WTC11 (cell line): ENCODE data around the gene POLDIP3. TPM values are rescaled to one million over a fixed set of nuclear protein-coding genes. Genes with fewer than 3 reads are reported as not detected.
A peak's percentile ranks its signal among the peaks of the same experiment; 100 is the strongest.
"Not testable (repeated sequence)": the region's sequence is repeated elsewhere in the genome, so short reads cannot be mapped to it uniquely, and the experiment has no call there.

Source experiments
- ATAC-seq: fragments of 200-7000 bp; cut with Tn5 transposase; 2 replicates; pipeline ENCODE4 v1.10.0; 2021; ENCODE audit warnings: mild to moderate bottlenecking, moderate library complexity
- CTCF ChIA-PET: fragments of 300-600 bp; sonication (Branson Sonifier 250); formaldehyde crosslinking; loops from one replicate; lab custom pipeline; 2021; ENCODE audit warnings: antibody characterized with exemption; lab: Charles Lee
- POLR2A ChIA-PET: fragments of 350-600 bp; sonication (Branson Sonifier 250); formaldehyde crosslinking; loops from one replicate; lab custom pipeline; 2021; ENCODE audit warnings: antibody characterized with exemption; lab: Charles Lee
- DNase-seq: peaks from one replicate; pipeline ENCODE4 v3.0.0; 2021; ENCODE audit warnings: low spot score
- H3K27ac Mint-ChIP-seq: 2 replicates; pipeline ENCODE4 v1.8.0; 2021; ENCODE audit warnings: mixed read lengths
- H3K27me3 Mint-ChIP-seq: 2 replicates; pipeline ENCODE4 v1.8.0; 2021; ENCODE audit warnings: low read depth, mild to moderate bottlenecking, moderate library complexity, mixed read lengths
- H3K36me3 Mint-ChIP-seq: 2 replicates; pipeline ENCODE4 v1.8.0; 2021; ENCODE audit warnings: mixed read lengths
- H3K4me1 Mint-ChIP-seq: 2 replicates; pipeline ENCODE4 v1.8.0; 2022; ENCODE audit warnings: mixed read lengths
- H3K4me3 Mint-ChIP-seq: 2 replicates; pipeline ENCODE4 v1.8.0; 2021; ENCODE audit warnings: mild to moderate bottlenecking, moderate library complexity, mixed read lengths
- H3K9me3 Mint-ChIP-seq: 2 replicates; pipeline ENCODE4 v1.8.0; 2021; ENCODE audit warnings: mixed read lengths
- E2F4 ChIP-seq: sonication (generic); formaldehyde crosslinking; IDR thresholded peaks from 2 replicates; pipeline ENCODE4 v1.8.1; 2022; ENCODE audit warnings: low read depth, mild to moderate bottlenecking, moderate library complexity, missing genetic modification reagents, borderline replicate concordance
- GRHL2 ChIP-seq: fragments of 250-450 bp; sonication (Bioruptor Pico); IDR thresholded peaks from 2 replicates; pipeline ENCODE4 v1.8.0; 2022; ENCODE audit warnings: mild to moderate bottlenecking, moderate library complexity; ENCODE audit not compliant: insufficient replicate concordance, severe bottlenecking
- GTF2I ChIP-seq: fragments of 250-450 bp; sonication (Bioruptor Pico); conservative IDR thresholded peaks from 2 replicates; pipeline ENCODE4 v1.4.0; 2021; ENCODE audit warnings: mild to moderate bottlenecking
- NFE2L1 ChIP-seq: sonication (generic); formaldehyde crosslinking; IDR thresholded peaks from 2 replicates; pipeline ENCODE4 v1.8.1; 2023; ENCODE audit warnings: missing genetic modification reagents
- OVOL2 ChIP-seq: fragments of 250-450 bp; sonication (Bioruptor Pico); IDR thresholded peaks from 2 replicates; pipeline ENCODE4 v1.9.0; 2021; ENCODE audit warnings: mild to moderate bottlenecking, borderline replicate concordance
- SP1 ChIP-seq: sonication (generic); formaldehyde crosslinking; conservative IDR thresholded peaks from 2 replicates; pipeline ENCODE4 v1.8.1; 2022; ENCODE audit warnings: missing genetic modification reagents
- USF1 ChIP-seq: sonication (generic); formaldehyde crosslinking; IDR thresholded peaks from 2 replicates; pipeline ENCODE4 v1.8.0; 2022; ENCODE audit warnings: mild to moderate bottlenecking, missing genetic modification reagents
- ZNF512 ChIP-seq: sonication (generic); formaldehyde crosslinking; IDR thresholded peaks from 2 replicates; pipeline ENCODE4 v1.8.1; 2022; ENCODE audit warnings: missing genetic modification reagents, borderline replicate concordance
- ZNF671 ChIP-seq: fragments of 250-450 bp; sonication (Bioruptor Pico); IDR thresholded peaks from 2 replicates; pipeline ENCODE4 v1.8.0; 2021; ENCODE audit warnings: mild to moderate bottlenecking
- total RNA-seq: library from RNA; stranded (reverse); gene quantifications from 3 replicates; pipeline ENCODE4 v1.2.3, GENCODE V29; 2021
- TF ChIP-seq, protein P1 (sequence below): sonication (generic); formaldehyde crosslinking; IDR thresholded peaks from 2 replicates; pipeline ENCODE4 v1.8.0; 2022; ENCODE audit warnings: missing genetic modification reagents
- TF ChIP-seq, protein P2 (sequence below): fragments of 250-450 bp; sonication (Bioruptor Pico); conservative IDR thresholded peaks from 2 replicates; pipeline ENCODE4 v1.9.0; 2021; ENCODE audit warnings: mild to moderate bottlenecking

Gene POLDIP3
- total RNA-seq, 1 experiment from 2014 or later = 73.2 TPM

DNA sequence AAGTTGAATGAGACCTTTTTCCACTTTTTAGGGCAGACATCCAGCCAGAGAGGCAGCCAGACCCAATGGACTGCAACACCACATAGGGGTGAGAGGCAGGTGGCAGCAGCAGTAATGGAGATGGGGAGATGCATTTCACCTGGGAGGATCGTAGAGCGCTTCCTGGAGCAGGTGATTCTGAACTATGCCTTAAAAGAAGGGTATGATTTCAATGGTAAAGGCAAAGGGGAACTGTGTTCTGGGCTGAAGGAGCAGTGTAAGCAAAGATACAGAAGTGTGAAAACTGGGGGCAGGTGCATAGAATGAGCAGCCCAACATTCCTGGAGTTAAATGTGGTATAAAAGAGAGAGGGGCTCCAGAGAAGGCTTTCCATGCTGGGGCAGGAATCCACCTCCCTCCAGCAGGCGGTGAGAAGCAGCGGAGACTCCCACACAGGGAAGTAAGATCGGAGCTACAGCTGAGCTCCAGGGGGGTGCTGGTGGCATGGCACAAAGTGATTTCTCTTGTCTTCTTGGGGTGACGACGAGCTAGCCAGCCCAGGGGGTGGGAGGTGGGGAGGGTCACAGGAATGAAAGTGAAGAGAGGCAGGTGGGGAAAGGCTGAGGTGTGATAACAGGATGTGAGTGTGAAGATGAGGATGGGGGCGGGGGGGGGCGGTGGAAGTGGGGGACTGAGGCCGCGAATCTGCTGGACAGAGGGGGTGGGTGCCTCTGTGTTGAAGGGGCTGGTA lies 65.2 kb downstream of the POLDIP3 start:
- Mint-ChIP-seq H3K9me3 (peaks cover 17% of the 10 kb centered on the region), H3K36me3 (peaks cover 9% of the 10 kb centered on the region), H3K4me1 (peaks cover 22% of the 10 kb centered on the region), H3K27me3 (peaks cover 77% of the 10 kb centered on the region), H3K27ac (no peak overlapping the region), H3K4me3 (no peak overlapping the region)
- TF ChIP-seq, protein P1, sequence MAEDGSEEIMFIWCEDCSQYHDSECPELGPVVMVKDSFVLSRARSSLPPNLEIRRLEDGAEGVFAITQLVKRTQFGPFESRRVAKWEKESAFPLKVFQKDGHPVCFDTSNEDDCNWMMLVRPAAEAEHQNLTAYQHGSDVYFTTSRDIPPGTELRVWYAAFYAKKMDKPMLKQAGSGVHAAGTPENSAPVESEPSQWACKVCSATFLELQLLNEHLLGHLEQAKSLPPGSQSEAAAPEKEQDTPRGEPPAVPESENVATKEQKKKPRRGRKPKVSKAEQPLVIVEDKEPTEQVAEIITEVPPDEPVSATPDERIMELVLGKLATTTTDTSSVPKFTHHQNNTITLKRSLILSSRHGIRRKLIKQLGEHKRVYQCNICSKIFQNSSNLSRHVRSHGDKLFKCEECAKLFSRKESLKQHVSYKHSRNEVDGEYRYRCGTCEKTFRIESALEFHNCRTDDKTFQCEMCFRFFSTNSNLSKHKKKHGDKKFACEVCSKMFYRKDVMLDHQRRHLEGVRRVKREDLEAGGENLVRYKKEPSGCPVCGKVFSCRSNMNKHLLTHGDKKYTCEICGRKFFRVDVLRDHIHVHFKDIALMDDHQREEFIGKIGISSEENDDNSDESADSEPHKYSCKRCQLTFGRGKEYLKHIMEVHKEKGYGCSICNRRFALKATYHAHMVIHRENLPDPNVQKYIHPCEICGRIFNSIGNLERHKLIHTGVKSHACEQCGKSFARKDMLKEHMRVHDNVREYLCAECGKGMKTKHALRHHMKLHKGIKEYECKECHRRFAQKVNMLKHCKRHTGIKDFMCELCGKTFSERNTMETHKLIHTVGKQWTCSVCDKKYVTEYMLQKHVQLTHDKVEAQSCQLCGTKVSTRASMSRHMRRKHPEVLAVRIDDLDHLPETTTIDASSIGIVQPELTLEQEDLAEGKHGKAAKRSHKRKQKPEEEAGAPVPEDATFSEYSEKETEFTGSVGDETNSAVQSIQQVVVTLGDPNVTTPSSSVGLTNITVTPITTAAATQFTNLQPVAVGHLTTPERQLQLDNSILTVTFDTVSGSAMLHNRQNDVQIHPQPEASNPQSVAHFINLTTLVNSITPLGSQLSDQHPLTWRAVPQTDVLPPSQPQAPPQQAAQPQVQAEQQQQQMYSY = no peak
- 0 out of 2 replicates have a peak, but pooled peaks have one; percentile 3 for TF ChIP-seq OVOL2 (CRISPR knock-in tag)
- TF ChIP-seq E2F4 (CRISPR knock-in tag) = no peak
- DNase-seq = no peak
- ChIA-PET POLR2A (no interaction called here), CTCF (interaction anchor here (0.8 to 1.7 kb wide), 6 partner anchors 11 to 107 kb away, joined by 3 to 8 read pairs (median 4); no protein-coding TSS in a partner anchor)
- ATAC-seq = no peak

DNA sequence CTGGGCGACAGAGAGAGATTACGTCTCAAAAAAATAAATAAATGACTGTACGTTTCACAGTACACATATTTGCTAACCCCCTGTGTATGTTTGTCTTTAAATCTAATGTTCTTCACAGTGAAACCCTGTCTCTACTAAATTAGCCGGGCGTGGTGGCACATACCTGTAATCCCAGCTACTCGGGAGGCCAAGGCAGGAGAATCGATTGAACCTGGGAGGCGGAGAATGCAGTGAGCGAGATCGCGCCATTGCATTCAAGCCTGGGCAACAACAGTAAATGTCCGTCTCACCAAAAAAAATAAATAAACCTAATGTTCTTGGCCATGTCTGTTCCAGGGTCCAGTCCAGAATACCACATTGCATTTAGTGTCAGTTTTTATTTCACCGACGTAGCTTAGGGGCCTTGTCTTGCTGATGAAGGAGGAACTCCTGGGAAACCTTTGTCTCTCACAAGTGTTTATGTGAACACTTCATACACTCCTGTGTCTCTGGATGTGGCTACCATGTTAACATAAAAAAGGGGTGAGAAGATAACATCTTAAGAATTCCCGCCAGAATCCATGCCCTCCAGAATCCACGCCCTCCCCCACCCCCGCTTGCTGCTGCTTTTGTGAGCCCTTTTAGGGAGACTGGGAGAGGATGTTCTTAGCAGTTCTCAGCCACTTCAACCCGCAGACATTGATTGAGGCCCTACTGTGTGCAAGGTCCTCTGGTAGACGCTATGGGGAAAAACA lies 65.9 kb downstream of the POLDIP3 start:
- no peak for DNase-seq
- ChIA-PET POLR2A (interaction anchor here (0.6 kb wide), 1 partner anchor 27 kb away, joined by 7 read pairs; no protein-coding TSS in a partner anchor), CTCF (interaction anchor here (1.1 to 1.7 kb wide), 4 partner anchors 11 to 14 kb away, joined by 3 to 8 read pairs (median 4); no protein-coding TSS in a partner anchor)
- Mint-ChIP-seq H3K4me1 (peaks cover 17% of the 10 kb centered on the region), H3K36me3 (peaks cover 9% of the 10 kb centered on the region), H3K4me3 (no peak overlapping the region), H3K27me3 (peaks cover 74% of the 10 kb centered on the region), H3K27ac (no peak overlapping the region), H3K9me3 (peaks cover 17% of the 10 kb centered on the region)
- no peak for ATAC-seq
- TF ChIP-seq ZNF671 (CRISPR knock-in tag) (no peak), NFE2L1 (CRISPR knock-in tag) (no peak), SP1 (CRISPR knock-in tag) (no peak), GTF2I (CRISPR knock-in tag) (no peak), OVOL2 (CRISPR knock-in tag) (0 out of 2 replicates have a peak, but pooled peaks have one; percentile 32)

DNA sequence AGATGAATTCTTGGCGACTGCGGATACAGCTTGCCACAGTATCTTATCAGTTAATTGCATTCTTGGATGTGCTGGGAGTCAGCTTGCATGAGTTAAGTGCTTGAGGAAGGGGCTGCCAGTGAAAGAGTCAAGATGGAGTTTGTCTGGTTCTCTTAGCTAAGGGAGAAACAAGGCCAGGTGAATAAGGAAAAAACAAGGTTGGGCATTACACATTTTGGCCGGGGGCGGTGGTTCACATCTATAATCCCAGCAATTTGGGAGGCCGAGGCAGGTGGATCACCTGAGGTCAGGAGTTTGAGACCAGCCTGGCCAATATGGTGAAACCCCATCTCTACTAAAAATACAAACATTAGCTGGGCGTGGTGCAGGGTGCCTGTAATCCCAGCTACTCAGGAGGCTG lies 66.6 kb downstream of the POLDIP3 start:
- ChIA-PET CTCF (interaction anchor here (1.1 to 1.3 kb wide), 2 partner anchors 13 to 14 kb away, joined by 3 to 4 read pairs; no protein-coding TSS in a partner anchor), POLR2A (interaction anchor here (0.6 kb wide), 1 partner anchor 27 kb away, joined by 7 read pairs; no protein-coding TSS in a partner anchor)
- not testable (repeated sequence) for H3K27ac Mint-ChIP-seq, ATAC-seq, DNase-seq, H3K36me3 Mint-ChIP-seq, H3K4me3 Mint-ChIP-seq
- peak; percentile 85 for TF ChIP-seq GRHL2 (CRISPR knock-in tag)
- Mint-ChIP-seq H3K27me3 (peaks cover 75% of the 10 kb centered on the region), H3K4me1 (peaks cover 14% of the 10 kb centered on the region), H3K9me3 (peaks cover 17% of the 10 kb centered on the region)

- TF ChIP-seq ZNF512 = no peak
- TF ChIP-seq, protein P2, sequence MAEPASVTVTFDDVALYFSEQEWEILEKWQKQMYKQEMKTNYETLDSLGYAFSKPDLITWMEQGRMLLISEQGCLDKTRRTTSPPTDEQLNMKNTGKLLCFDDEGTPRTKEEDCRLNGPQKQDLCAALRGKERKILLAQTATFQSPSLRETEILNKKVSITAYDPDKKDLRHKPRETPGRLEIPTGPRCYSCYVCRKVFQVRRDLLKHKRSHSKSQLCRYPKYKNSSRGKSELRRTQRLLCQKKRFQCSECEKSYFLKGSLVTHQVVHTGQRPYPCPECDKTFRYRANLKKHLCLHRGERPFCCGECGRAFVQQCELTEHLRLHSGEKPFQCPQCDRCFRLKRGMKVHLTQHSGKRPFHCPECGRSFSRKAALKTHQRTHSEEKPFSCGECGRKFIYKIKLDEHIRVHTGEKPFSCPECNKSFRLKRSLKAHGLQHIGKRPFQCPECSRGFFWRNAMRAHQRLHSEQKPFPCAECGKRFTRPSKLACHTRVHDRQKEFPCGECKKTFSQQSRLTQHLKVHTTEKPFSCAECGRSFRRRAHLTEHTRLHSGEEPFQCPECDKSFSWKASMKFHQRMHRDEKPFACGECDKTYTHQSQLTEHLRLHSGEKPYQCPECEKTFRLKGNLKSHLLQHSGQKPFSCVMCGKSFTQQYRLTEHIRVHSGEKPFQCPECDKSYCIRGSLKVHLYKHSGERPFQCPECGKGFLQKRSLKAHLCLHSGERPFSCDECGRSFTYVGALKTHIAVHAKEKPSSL (CRISPR knock-in tag) = no peak
- TF ChIP-seq USF1 = no peak
- Mint-ChIP-seq H3K9me3 (peaks cover 17% of the 10 kb centered on the region), H3K4me3 (no peak overlapping the region), H3K36me3 (peaks cover 9% of the 10 kb centered on the region), H3K27ac (no peak overlapping the region), H3K4me1 (peaks cover 10% of the 10 kb centered on the region), H3K27me3 (peaks cover 75% of the 10 kb centered on the region)
- ChIA-PET POLR2A (no interaction called here), CTCF (interaction anchor here (1.1 to 1.3 kb wide), 2 partner anchors 13 kb away, joined by 3 to 4 read pairs; no protein-coding TSS in a partner anchor)
- ATAC-seq (no peak), DNase-seq (no peak)
Measured at GRCh38 chr22:42547562-42547961, 67.1 kb downstream of the POLDIP3 start.
